Coronary artery (tissue), 2 donors: ENCODE results near the gene MICALL2.

Source experiments
- DNase-seq: peaks from one replicate; pipeline ENCODE4 v3.0.0-alpha.2; 2017; ENCODE audit warnings: low spot score
- H3K27ac ChIP-seq, 2 donors: fragments of 200-600 bp; sonication (generic); one replicate each; pipeline ENCODE4 v1.5.1; 2016 to 2019
- H3K4me3 ChIP-seq: fragments of 200-600 bp; sonication (generic); 2 replicates; pipeline ENCODE4 v1.5.1; 2016; ENCODE audit warnings: mild to moderate bottlenecking, moderate library complexity
- CTCF ChIP-seq: fragments of 200-600 bp; sonication (generic); IDR thresholded peaks from one replicate; pipeline ENCODE4 v1.5.1; 2019; ENCODE audit warnings: antibody characterized with exemption

MICALL2 gene

DNA sequence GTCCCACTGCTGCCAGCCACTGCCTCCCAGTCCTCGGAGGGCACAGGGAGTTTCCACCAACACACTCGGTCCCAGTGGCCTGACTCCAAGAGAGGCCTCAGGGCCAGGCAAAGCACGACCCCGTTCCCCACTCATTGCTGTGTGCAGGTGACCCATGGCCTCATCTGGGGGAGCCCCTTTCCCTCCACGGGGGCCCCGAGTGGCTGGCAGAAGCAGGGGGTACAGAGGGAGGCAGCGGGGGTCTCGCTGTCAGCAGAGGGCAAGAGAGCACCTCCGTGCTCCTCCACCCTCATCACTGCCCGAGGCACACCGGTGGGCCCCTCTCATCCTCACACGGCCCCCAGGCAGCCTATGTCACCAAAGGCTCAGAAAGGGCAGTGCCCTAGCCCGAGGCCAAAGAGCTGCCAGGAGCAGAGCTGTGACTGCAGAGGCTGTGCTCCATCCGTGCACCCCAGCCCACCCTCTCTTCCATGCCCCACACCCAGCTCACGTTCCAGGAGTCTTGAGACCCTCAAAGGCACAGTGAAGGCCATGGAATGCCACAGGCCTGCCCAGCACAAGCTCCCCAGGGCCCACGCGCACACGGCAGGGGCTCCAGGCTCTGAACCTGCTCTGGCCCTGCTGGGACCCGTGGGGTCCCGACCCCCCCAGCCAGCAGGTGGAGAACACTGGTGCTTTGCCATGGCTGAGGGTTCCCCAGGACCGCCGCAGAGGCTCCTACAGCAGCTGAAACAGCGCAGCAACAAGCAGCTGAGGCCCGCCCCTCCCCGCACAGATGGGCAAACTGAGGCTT, 25.9 kb downstream of the MICALL2 start:
- no peak overlapping the region for H3K4me3 ChIP-seq
- H3K27ac ChIP-seq = no peak overlapping the region
- no peak for TF ChIP-seq CTCF
- DNase-seq = no peak

- DNase-seq = peak; percentile 82
- TF ChIP-seq CTCF = peak; percentile 90
- Histone ChIP-seq H3K4me3 (no peak overlapping the region), H3K27ac (no peak overlapping the region)
These were observed 26.7 kb downstream of the MICALL2 start for GRCh38 chr7:1432411-1433082.

GRCh38 chr7:1431634-1432380, 27.5 kb downstream of the MICALL2 start:
- DNase-seq = no peak
- no peak for TF ChIP-seq CTCF
- H3K4me3 ChIP-seq = no peak overlapping the region
- no peak overlapping the region for H3K27ac ChIP-seq

DNA sequence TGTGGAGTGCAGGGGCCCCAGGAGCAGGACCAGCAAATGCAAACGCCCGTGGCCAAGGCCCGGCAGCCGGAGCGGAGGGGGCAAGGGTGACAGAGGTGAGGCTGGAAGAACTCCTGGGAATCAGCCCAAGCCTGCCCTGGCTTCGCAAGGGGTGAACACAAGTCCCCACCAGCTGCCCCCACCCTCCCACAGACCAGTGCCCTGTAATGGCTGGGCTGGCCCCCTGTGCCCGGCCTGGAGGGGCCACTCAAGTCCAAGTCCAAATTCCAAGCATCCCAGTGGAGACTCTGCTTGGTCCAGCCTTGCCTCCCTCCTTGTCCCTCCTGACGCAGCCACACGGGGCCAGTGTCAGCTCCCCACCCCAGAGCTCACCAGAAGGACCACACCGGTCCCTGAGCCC, 28.0 kb downstream of the MICALL2 start:
- Histone ChIP-seq H3K27ac (no peak overlapping the region), H3K4me3 (no peak overlapping the region)
- TF ChIP-seq CTCF = no peak
- DNase-seq = no peak

DNA sequence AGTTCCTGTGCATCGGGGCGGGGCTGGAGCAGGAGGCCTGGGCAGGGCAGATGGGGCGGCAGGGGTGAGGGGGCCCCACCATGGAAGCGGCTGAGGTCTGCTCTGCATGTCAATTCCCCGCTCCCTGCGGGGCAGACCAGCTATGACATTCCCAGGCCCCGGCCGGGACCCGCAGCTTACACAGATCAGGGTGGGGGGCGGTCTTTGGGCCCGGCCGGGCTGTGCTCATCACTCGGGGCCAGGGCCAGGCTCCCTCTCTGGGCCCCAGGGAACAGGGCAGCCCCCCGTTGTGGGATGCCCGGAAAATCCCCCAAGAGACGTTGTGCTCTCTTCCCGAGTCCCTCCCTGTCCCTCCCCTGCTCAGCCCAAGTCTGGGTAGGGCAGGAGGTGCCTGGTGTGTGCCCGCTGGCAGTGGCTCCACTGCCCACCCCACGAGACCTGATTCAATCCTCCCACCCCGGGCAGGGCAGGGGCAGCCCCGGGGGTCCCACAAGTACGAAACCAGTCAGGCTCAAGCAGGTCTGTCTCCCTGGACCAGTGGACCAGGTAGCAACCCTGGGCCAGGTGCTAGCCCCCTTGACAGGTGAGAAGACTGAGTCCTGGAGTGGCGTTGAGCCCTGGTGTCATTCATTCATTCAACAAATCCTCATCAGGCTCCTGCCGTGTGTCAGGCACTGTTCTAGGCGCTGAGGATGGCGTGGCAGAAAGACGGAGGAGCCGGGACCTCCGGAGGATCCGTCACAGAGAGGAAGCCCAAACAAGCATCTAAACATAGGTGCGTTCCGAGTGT, 29.0 kb downstream of the MICALL2 start:
- DNase-seq = no peak
- no peak for TF ChIP-seq CTCF
- H3K4me3 ChIP-seq = no peak overlapping the region
- H3K27ac ChIP-seq = no peak overlapping the region

DNA sequence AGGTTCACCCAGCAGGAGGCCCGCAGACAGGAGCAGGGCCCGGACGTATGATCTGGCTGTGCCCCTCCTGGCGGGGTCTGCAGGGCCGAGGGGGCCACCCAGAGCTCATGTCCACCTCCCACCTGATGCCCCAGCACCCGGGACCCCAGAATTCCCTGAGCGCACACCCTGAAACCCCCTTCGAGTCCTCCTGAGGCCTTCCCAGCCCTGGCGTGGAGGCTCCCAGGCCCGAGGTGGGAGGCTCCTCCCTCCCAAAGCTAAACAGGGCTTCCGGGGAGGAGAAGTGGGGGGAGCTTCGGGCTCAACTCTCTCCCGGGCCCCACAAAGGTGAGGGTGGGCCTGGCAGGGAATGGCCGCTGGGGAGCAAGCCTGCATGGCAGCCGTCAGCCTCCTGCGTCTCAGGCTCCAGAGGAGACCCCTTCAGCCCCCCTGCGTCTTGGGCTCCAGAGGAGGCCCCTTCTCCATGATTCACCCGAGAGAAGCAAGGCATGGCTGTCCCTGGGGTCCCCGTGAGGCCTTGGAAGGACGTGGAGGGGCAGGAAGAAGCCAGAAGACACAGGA, 30.2 kb downstream of the MICALL2 start:
- TF ChIP-seq CTCF = no peak
- Histone ChIP-seq H3K4me3 (no peak overlapping the region), H3K27ac (no peak overlapping the region)
- no peak for DNase-seq
